HepG2 (cell line): ENCODE data around the gene GIPC1.

Experiments used
- ARNTL ChIP-seq: sonication (generic); formaldehyde crosslinking; IDR thresholded peaks from 2 replicates; pipeline ENCODE4 v1.4.0; 2020; ENCODE audit warnings: mild to moderate bottlenecking, missing genetic modification reagents
- HDAC2 ChIP-seq: sonication (generic); formaldehyde crosslinking; IDR thresholded peaks from 2 replicates; pipeline ENCODE4 v1.4.0; 2020; ENCODE audit warnings: missing genetic modification reagents
- RFX5 ChIP-seq: IDR thresholded peaks from 2 replicates; pipeline ENCODE4 v1.6.1; 2011; ENCODE audit warnings: low read depth, low read length, improper control_type of control experiment
- YY1 ChIP-seq: IDR thresholded peaks from 2 replicates; pipeline ENCODE4 v1.6.1; 2011; ENCODE audit warnings: low read length, low read depth, moderate library complexity, mild to moderate bottlenecking; ENCODE audit not compliant: insufficient read depth, insufficient replicate concordance
- TF ChIP-seq, protein P1 (sequence below): sonication (generic); formaldehyde crosslinking; IDR thresholded peaks from 2 replicates; pipeline ENCODE4 v1.4.0; 2020; ENCODE audit warnings: missing genetic modification reagents

DNA sequence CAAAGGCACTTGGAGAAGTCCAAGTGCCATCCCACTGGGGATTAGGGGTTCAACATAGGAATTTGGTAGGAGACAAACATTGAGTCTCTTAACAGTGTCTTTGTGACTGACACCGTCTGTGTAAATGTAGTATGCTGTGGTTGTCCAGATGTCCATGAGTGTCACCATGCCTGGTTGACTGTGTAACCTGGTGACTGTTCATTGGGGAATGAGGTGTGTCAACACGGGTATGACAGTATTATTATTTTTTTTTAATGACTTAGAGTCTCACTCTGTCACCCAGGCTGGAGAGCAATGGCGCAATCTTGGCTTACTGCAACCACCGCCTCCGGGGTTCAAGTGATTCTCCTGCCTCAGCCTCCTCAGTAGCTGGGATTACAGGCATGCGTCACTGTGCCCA, 46.6 kb downstream of the GIPC1 start:
- TF ChIP-seq RFX5 (no peak), ARNTL (CRISPR knock-in tag) (no peak), YY1 (no peak), HDAC2 (CRISPR knock-in tag) (no peak)
- TF ChIP-seq, protein P1, sequence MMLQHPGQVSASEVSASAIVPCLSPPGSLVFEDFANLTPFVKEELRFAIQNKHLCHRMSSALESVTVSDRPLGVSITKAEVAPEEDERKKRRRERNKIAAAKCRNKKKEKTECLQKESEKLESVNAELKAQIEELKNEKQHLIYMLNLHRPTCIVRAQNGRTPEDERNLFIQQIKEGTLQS (CRISPR knock-in tag), result no peak
